T47D (cell line): Measurements from ENCODE around the gene NUAK1.

ENCODE experiments used
- DNase-seq, 2 experiments: peaks; one replicate each; pipeline versions ENCODE4 v3.0.0 to v3.0.0-alpha.2; 2011 to 2012; ENCODE audit warnings: low read depth in 1 of 2, low spot score in 1 of 2
- JUND ChIP-seq: IDR thresholded peaks from 2 replicates; pipeline ENCODE4 v1.6.1; 2012; ENCODE audit warnings: low read depth
- in situ Hi-C: cut with HindIII; loops from 2 replicates; pipeline ENCODE4 v1.10.0; 2016; ENCODE audit warnings: low sequenced_read_pairs, low pct_unique_long_range_greater_than_20kb

NUAK1 gene

GRCh38 chr12:106090591-106091445 is 47.9 kb downstream of the NUAK1 start:
- TF ChIP-seq JUND = no peak
- in situ Hi-C loops = no loop called here
- no peak for DNase-seq

- in situ Hi-C loops = no loop called here
- TF ChIP-seq JUND = no peak
- DNase-seq = no peak
Measured at GRCh38 chr12:106089935-106090334, 48.8 kb downstream of the NUAK1 start.

DNA sequence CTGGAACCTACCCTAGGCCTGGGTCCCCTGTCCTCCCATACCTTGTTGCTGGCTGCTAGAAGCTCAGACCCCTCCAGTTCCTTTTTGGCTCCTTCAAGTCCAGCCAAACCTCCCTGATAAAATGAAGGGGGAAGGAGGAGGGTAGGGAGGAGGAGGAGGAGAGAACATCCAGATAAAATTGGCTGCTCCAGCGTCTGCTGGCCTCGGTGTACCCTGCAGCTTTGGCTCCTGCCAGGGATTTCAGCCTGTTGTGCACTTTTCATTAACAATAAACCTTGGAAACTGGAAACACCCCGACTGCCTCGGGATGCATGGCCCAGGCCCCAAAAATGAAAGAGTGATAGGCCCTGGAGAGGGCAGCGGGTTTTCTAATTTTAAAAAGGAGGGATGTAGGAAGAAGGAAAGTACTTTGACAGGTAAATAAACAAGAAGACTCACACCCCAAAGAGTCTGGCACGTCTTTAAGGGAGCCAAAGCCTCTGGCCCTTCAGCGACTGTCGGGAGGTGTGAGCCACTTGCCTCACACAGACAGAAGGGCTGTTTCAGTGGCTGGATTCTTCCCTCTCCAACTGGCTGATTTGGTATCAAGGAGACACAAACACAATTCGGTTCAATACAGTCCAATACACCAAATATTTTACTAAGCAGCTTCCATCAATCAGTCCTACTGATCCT is 49.8 kb downstream of the NUAK1 start:
- no peak for TF ChIP-seq JUND
- no peak for DNase-seq
- in situ Hi-C loops = no loop called here

GRCh38 chr12:106088246-106088808 is 50.4 kb downstream of the NUAK1 start:
- no peak for DNase-seq
- no peak for TF ChIP-seq JUND
- in situ Hi-C loops = no loop called here

GRCh38 chr12:106086696-106087095 is 52.1 kb downstream of the NUAK1 start:
- DNase-seq = no peak
- in situ Hi-C loops = no loop called here
- TF ChIP-seq JUND = no peak

DNA sequence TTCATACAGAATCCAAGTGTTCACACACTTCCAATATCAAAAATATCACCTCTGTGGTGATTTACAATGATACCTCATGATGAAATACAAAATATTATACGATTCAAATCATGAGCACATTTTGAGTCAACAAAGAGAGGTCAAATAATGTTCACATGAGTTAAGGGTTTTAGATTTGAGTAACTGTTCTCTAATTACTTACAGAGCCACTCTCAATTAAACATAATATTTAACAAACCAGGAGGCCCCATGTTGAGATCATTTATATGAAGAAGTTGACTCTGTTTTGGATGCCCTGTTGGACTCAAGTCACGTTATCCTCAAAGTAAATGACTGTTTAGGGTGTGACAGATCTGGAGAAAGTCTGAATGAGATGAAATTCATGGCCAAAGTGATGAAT is 53.5 kb downstream of the NUAK1 start:
- DNase-seq = no peak
- no peak for TF ChIP-seq JUND
- in situ Hi-C loops = no loop called here

DNA sequence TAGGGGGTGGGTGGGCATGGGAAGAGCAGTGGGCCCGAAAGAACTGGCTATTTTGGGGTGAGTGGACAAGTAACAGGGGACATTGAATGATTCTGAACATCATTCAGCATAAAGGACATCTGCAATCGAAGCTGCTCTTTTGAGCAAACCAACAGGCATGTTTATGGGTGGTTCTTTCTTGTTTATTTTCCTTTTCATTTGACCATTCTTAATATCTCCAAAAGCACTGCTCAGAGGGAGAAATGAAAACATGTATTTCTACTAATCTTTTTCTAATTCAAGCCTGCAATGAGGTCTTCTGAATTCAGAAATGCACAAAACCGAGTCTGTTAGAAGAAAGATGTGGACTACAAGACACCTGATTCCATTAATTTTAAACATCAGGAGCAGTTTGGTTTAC is 54.0 kb downstream of the NUAK1 start:
- DNase-seq = no peak
- TF ChIP-seq JUND = no peak
- in situ Hi-C loops = no loop called here

GRCh38 chr12:106084014-106084671 is 54.6 kb downstream of the NUAK1 start:
- in situ Hi-C loops = no loop called here
- TF ChIP-seq JUND = no peak
- no peak for DNase-seq

DNA sequence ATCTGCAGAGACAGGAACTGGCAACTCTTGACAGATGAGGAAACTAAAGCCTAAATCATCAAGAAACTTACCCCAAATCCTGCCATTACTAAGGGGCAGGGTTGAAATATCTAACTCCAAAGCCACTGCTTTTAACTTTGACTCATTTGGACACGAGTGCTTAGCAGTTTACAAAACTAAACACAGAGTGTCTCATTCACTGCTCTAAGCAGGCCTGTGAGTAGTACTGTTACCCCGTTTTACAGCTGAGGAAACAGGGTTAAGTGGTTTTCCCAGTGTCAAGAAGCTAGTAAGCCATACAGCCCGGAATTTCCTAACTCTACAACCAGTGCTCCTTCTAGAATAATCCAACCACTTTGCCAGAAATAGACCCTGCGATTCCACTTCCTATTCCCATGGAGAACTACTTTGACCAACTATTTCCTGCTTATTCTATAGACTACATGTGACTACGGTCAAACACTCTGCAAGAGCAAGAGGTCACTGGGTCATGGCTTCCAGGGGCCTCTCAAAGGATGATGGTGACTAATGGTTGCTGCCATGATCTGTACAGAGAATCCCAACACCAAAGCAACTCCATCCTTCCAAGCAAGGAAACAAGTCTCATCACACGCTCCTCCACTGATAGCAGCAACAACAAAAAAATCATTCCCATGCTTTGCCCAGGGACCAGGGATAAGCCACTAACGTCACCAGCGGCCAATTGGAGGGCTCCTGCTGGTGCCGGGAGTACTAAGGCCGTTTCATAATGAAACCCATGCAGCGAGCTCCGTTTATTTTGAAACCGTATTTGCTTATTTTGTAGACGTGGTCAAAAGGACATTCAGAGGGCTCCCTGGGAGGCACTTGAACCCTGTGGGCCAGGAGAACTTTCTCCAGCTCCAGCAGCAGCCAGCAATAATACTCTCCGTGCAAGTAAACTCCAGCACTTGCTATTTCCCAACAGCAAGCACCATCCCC is 56.3 kb downstream of the NUAK1 start:
- TF ChIP-seq JUND = no peak
- in situ Hi-C loops = no loop called here
- no peak for DNase-seq

DNA sequence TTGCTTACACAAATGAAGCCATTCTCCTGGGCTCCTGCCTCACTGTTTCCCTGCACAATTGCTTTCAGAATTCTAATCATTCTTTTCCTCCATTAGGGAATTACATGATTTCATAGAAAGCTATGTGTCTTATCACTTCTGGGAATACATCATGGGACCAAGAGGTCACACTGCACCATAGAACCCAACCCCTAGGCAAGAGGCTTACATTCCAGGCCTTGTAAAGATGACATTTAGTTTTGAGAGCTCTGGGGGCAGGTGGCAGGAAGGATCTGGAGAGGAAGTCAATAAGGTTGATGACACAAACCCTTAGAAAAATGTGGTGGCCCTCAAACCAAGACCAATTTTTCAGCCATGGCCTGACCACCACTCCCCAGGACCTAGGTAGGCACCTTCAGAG is 57.1 kb downstream of the NUAK1 start:
- DNase-seq = no peak

DNA sequence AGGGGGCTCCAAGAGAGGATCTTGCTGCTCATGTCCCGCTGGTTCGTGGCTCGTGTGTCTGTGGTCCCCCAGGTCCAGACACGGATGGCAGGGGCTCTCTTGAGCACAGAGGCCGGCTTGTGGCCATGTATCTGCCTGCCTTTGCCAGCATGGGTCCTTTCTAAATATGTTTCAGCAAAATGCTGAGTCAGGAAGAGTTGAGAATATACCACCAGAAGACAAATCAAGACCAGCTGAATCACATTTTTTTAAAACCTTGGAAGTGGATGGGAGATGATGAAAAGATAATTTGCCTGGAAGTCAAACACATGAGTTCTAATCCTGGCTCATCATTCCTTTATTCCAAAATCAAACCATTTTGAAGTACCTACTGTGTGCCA is 58.0 kb downstream of the NUAK1 start:
- in situ Hi-C loops = no loop called here
- no peak for TF ChIP-seq JUND
- no peak for DNase-seq

More for the DNA sequence above, 57.1 kb downstream of the NUAK1 start:
- no peak for TF ChIP-seq JUND
- in situ Hi-C loops = no loop called here
